Endometrial microvascular endothelial cells (primary cell): ENCODE measurements around the gene MAP7. TPM values are rescaled to one million over a fixed set of nuclear protein-coding genes. Genes with fewer than 3 reads are reported as not detected.
"Not testable (repeated sequence)": the region's sequence is repeated elsewhere in the genome, so short reads cannot be mapped to it uniquely, and the experiment has no call there.

Experiments used
- in situ Hi-C: cut with HindIII; loops from 2 replicates; pipeline ENCODE4 v1.10.0; 2017; ENCODE audit warnings: low sequenced_read_pairs, low pct_unique_long_range_greater_than_20kb; ENCODE audit errors: inconsistent ontology term
- total RNA-seq: library from RNA; depleted of rRNA; stranded (reverse); fragments of >200 nt; gene quantifications from one replicate; pipeline ENCODE4 v1.2.3, GENCODE V29; 2015; ENCODE audit errors: inconsistent ontology term

The MAP7 gene
- total RNA-seq, 1 donor from 2014 or later = not detected

GRCh38 chr6:136411025-136411325 is 139.2 kb downstream of the MAP7 start:
- in situ Hi-C loops = no loop called here

GRCh38 chr6:136410201-136411024 is 139.8 kb downstream of the MAP7 start:
- in situ Hi-C loops = no loop called here

GRCh38 chr6:136409597-136409996 is 140.6 kb downstream of the MAP7 start:
- in situ Hi-C loops = no loop called here

- in situ Hi-C loops = no loop called here
These were observed 142.0 kb downstream of the MAP7 start for GRCh38 chr6:136408204-136408603.

GRCh38 chr6:136405420-136406029 is 144.7 kb downstream of the MAP7 start:
- in situ Hi-C loops = no loop called here

- in situ Hi-C loops = no loop called here
These were observed 145.4 kb downstream of the MAP7 start for GRCh38 chr6:136404627-136405419.

GRCh38 chr6:136404007-136404406 is 146.2 kb downstream of the MAP7 start:
- in situ Hi-C loops = no loop called here

- in situ Hi-C loops = no loop called here
These were observed 146.9 kb downstream of the MAP7 start for GRCh38 chr6:136403110-136403980.

GRCh38 chr6:136401749-136402148 is 148.5 kb downstream of the MAP7 start:
- in situ Hi-C loops = no loop called here

- in situ Hi-C loops = not testable (repeated sequence)
These were observed 149.0 kb downstream of the MAP7 start for GRCh38 chr6:136401236-136401635.

GRCh38 chr6:136398453-136398852 is 151.8 kb downstream of the MAP7 start:
- in situ Hi-C loops = no loop called here

- in situ Hi-C loops = no loop called here
These were observed 153.3 kb downstream of the MAP7 start for GRCh38 chr6:136396908-136397307.

- in situ Hi-C loops = not testable (repeated sequence)
These were observed 159.3 kb downstream of the MAP7 start for GRCh38 chr6:136390959-136391358.

GRCh38 chr6:136387316-136387715 is 162.9 kb downstream of the MAP7 start:
- in situ Hi-C loops = no loop called here

GRCh38 chr6:136383268-136383937 is 166.8 kb downstream of the MAP7 start:
- in situ Hi-C loops = no loop called here

GRCh38 chr6:136382676-136383252 is 167.5 kb downstream of the MAP7 start:
- in situ Hi-C loops = no loop called here

GRCh38 chr6:136378888-136379287 is 171.3 kb downstream of the MAP7 start:
- in situ Hi-C loops = no loop called here

GRCh38 chr6:136375836-136376235 is 174.4 kb downstream of the MAP7 start:
- in situ Hi-C loops = not testable (repeated sequence)
